ENCODE data around the gene FBXO48. TPM values are rescaled to one million over a fixed set of nuclear protein-coding genes. Genes with fewer than 3 reads are reported as not detected.
"Not testable (repeated sequence)": the region's sequence is repeated elsewhere in the genome, so short reads cannot be mapped to it uniquely, and the experiment has no call there.

FBXO48 gene
- total and polyA plus RNA-seq, 10 of the 15 experiments (the other 5 are each of a cell fraction or from before 2014, with no cell fraction given) = 0.56 to 2.3 (median 1.2) TPM

DNA sequence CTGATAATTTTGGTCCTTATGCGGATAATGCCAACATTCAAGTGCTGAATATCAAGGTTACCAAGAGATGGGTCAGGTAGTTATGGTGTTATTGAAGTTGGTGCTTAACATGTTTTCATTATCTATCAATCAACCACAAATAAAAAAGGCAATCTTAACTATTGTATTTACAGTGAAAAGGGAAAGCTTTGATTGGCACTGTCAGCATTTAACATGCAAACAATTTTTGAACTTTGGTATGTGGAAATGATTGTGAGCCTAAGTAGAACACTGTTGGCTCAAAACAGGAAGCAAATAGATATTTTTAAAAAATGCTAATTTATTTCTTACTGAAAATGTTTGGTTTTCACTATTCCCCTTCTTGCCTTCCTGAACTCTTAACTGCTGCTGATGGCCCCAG lies 22.2 kb upstream of the FBXO48 start:
- no peaks in the 10 kb centered on the region for H3K9me3 ChIP-seq (replicated peaks; ENCODE audit: control insufficient read depth, insufficient read depth, low read length)
- TF ChIP-seq NR2F1 (conservative IDR thresholded peaks at IDR 0.05) (no peak), SPI1 (IDR thresholded peaks at IDR 0.05; ENCODE audit: borderline replicate concordance, insufficient read depth, low read depth, low read length) (no peak), RUNX3 (IDR thresholded peaks at IDR 0.05; ENCODE audit: low read length) (no peak), NFYA (IDR thresholded peaks at IDR 0.05; ENCODE audit: borderline replicate concordance, low read depth, low read length) (no peak), YY1 (IDR thresholded peaks at IDR 0.05; ENCODE audit: low read depth, low read length) (no peak)
- TF ChIP-seq, protein P1, sequence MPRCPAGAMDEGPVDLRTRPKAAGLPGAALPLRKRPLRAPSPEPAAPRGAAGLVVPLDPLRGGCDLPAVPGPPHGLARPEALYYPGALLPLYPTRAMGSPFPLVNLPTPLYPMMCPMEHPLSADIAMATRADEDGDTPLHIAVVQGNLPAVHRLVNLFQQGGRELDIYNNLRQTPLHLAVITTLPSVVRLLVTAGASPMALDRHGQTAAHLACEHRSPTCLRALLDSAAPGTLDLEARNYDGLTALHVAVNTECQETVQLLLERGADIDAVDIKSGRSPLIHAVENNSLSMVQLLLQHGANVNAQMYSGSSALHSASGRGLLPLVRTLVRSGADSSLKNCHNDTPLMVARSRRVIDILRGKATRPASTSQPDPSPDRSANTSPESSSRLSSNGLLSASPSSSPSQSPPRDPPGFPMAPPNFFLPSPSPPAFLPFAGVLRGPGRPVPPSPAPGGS (IDR thresholded peaks at IDR 0.05; ENCODE audit: borderline replicate concordance, insufficient read depth, low read depth, low read length, poor library complexity, severe bottlenecking) = no peak
- no peaks in the 10 kb centered on the region for H3K27me3 ChIP-seq (replicated peaks in 1 of 2; ENCODE audit: control insufficient read depth in 2 of 2, insufficient read depth in 2 of 2, low read length in 1 of 2)
- no peak overlapping the region for H3K4me3 ChIP-seq
- intact Hi-C loops (cut with micrococcal nuclease; ENCODE audit: unreplicated experiment) = loop anchor here (1.0 to 5.0 kb wide), 3 partner anchors 108 to 438 kb away; no protein-coding TSS in a partner anchor
- SMC1A ChIA-PET (ENCODE audit: uncharacterized antibody, unreplicated experiment) = interaction anchor here (2.1 kb wide), 1 partner anchor 106 kb away, joined by 16 read pairs; no protein-coding TSS in a partner anchor
- CTCF ChIA-PET = interaction anchor here (1.0 to 2.9 kb wide), 3 partner anchors 24 to 220 kb away, joined by 3 to 45 read pairs (median 24); partner anchors contain the start of genes APLF and FBXO48
- H3K27ac ChIP-seq (ENCODE audit: control insufficient read depth, insufficient read depth) = no peak overlapping the region
- H3K79me2 ChIP-seq (ENCODE audit: control insufficient read depth, insufficient read depth, low read length) = no peaks in the 10 kb centered on the region
- H3K4me1 ChIP-seq (ENCODE audit: control insufficient read depth, insufficient read depth, low read length) = peaks cover 5% of the 10 kb centered on the region; the same call in 1 of the 2 replicates
- H3K4me2 ChIP-seq (ENCODE audit: control insufficient read depth, insufficient read depth) = no peak overlapping the region
- DNase-seq (ENCODE audit: low read depth, low spot score) (no peak), ATAC-seq (no peak), FAIRE-seq (peak; percentile 31)
- 93% methylated on average over 1 of the region's 1 CpG for WGBS (ENCODE audit: insufficient coverage, insufficient replicate concordance, low lambda C conversion rate, missing lambda C conversion rate)
- POLR2A ChIA-PET = interaction anchor here (2.1 kb wide), 1 partner anchor 22 kb away, joined by 7 read pairs; the partner anchor contains the start of genes APLF and FBXO48
- H4K20me1 ChIP-seq (ENCODE audit: control insufficient read depth, insufficient read depth) = no peaks in the 10 kb centered on the region
- H3K9ac ChIP-seq (ENCODE audit: control insufficient read depth, insufficient read depth, low read length) = no peak overlapping the region
- in situ Hi-C loops (cut with MboI) = no loop called here
- no peaks in the 10 kb centered on the region for H3K36me3 ChIP-seq (ENCODE audit: control insufficient read depth in 2 of 2, insufficient read depth in 2 of 2, low read length in 1 of 2)
- RAD21 ChIA-PET (ENCODE audit: unreplicated experiment) = no interaction called here
- H2AFZ ChIP-seq (ENCODE audit: control insufficient read depth, low read depth, low read length) = no peak overlapping the region
- no TSS peak for BruUV-seq (replicated peaks)

GRCh38 chr2:68488605-68489004 lies 21.5 kb upstream of the FBXO48 start:
- intact Hi-C loops (cut with micrococcal nuclease; ENCODE audit: unreplicated experiment) = loop anchor here (1.0 to 5.0 kb wide), 3 partner anchors 109 to 439 kb away; no protein-coding TSS in a partner anchor
- SMC1A ChIA-PET (ENCODE audit: uncharacterized antibody, unreplicated experiment) = interaction anchor here (1.0 to 2.1 kb wide), 7 partner anchors 20 to 222 kb away, joined by 3 to 16 read pairs (median 5); no protein-coding TSS in a partner anchor

More at GRCh38 chr2:68488605-68489004, 21.5 kb upstream of the FBXO48 start:
- ATAC-seq (peak; percentile 41), FAIRE-seq (peak; percentile 27)
- H3K36me3 ChIP-seq (ENCODE audit: control insufficient read depth in 2 of 2, insufficient read depth in 2 of 2, low read length in 1 of 2); DNase-seq (ENCODE audit: low read depth, low spot score); H3K4me1 ChIP-seq (ENCODE audit: control insufficient read depth, insufficient read depth, low read length); in situ Hi-C loops (cut with MboI); H3K27ac ChIP-seq (ENCODE audit: control insufficient read depth, insufficient read depth); H3K9me3 ChIP-seq (replicated peaks; ENCODE audit: control insufficient read depth, insufficient read depth, low read length); H3K4me3 ChIP-seq; H4K20me1 ChIP-seq (ENCODE audit: control insufficient read depth, insufficient read depth); BruUV-seq (replicated peaks); H3K27me3 ChIP-seq (replicated peaks in 1 of 2; ENCODE audit: control insufficient read depth in 2 of 2, insufficient read depth in 2 of 2, low read length in 1 of 2); H3K79me2 ChIP-seq (ENCODE audit: control insufficient read depth, insufficient read depth, low read length); H3K9ac ChIP-seq (ENCODE audit: control insufficient read depth, insufficient read depth, low read length); H3K4me2 ChIP-seq (ENCODE audit: control insufficient read depth, insufficient read depth); H2AFZ ChIP-seq (ENCODE audit: control insufficient read depth, low read depth, low read length): not testable (repeated sequence)
- 24% methylated on average over 1 of the region's 1 CpG for WGBS (ENCODE audit: insufficient coverage, insufficient replicate concordance, low lambda C conversion rate, missing lambda C conversion rate)
- ChIA-PET RAD21 (ENCODE audit: unreplicated experiment) (interaction anchor here (1.3 to 2.6 kb wide), 3 partner anchors 25 to 437 kb away, joined by 3 to 17 read pairs (median 6); no protein-coding TSS in a partner anchor), CTCF (interaction anchor here (0.8 to 2.9 kb wide), 12 partner anchors 11 to 227 kb away, joined by 3 to 45 read pairs (median 3); partner anchors contain the start of genes APLF and FBXO48), POLR2A (interaction anchor here (2.1 kb wide), 1 partner anchor 22 kb away, joined by 7 read pairs; the partner anchor contains the start of genes APLF and FBXO48)
